ENCODE results near the gene ANAPC2.

DNA sequence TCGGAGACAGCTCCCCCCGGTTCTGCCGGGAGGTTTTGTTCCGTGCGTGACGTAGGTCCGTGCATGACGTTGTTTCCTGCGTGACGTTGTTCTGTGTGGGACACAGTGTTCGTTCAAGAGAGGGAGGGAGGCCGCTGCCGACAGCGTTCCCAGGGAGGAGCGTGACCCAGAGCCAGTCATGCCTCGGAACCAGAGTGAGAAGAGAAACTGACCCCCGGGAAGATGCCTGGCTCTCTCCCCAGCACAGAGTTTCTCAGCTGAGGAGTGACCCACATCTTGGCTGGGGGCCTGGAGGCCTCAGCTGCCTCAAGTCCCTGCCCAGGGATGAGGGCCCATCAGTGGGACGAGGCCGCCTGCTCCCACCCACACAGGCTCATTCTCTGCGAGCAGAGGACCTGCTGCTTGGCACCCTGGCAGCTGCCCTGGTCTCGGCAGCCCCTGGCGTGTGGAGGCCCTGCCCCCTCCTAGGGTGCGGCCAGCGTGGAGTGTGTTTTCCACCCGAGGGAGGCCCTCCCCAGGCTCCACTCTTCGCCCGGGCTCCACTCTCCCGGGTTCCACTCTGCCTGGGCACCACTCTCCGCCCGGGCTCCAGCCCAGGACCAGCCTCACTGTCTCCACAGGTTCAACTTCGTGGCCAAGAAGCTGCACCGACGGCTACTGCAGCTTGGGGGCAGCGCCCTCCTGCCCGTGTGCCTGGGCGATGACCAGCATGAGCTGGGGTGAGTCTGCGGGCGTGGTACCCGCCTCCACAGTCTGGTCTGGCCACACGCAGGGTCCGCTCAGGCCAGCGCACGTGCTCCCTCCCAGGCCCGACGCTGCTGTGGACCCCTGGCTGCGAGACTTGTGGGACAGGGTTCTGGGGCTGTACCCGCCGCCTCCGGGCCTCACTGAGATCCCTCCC is 25.1 kb upstream of the ANAPC2 start:
- TF ChIP-seq, protein P1, sequence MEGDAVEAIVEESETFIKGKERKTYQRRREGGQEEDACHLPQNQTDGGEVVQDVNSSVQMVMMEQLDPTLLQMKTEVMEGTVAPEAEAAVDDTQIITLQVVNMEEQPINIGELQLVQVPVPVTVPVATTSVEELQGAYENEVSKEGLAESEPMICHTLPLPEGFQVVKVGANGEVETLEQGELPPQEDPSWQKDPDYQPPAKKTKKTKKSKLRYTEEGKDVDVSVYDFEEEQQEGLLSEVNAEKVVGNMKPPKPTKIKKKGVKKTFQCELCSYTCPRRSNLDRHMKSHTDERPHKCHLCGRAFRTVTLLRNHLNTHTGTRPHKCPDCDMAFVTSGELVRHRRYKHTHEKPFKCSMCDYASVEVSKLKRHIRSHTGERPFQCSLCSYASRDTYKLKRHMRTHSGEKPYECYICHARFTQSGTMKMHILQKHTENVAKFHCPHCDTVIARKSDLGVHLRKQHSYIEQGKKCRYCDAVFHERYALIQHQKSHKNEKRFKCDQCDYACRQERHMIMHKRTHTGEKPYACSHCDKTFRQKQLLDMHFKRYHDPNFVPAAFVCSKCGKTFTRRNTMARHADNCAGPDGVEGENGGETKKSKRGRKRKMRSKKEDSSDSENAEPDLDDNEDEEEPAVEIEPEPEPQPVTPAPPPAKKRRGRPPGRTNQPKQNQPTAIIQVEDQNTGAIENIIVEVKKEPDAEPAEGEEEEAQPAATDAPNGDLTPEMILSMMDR (IDR thresholded peaks at IDR 0.05) = no peak
- TF ChIP-seq POLR2A (IDR thresholded peaks at IDR 0.05) = no peak
- TF ChIP-seq EP300 (IDR thresholded peaks at IDR 0.05) = no peak

Data from sigmoid colon (tissue), 4 donors.